Activated CD8-positive, alpha-beta T cell treated with anti-CD3 and anti-CD28 coated beads for 36 hours (primary cell): Measurements from ENCODE around the gene FILIP1L. TPM values are rescaled to one million over a fixed set of nuclear protein-coding genes. Genes with fewer than 3 reads are reported as not detected.

Experiments
- ATAC-seq: fragments of 200-7000 bp; cut with Tn5 transposase; one replicate; pipeline ENCODE4 v1.10.0; 2021; ENCODE audit warnings: mild to moderate bottlenecking, moderate library complexity
- CTCF ChIA-PET: fragments of 350-600 bp; sonication (Branson Sonifier 250); formaldehyde crosslinking; loops from one replicate; lab custom pipeline; 2021; ENCODE audit warnings: antibody characterized with exemption; lab: Charles Lee
- POLR2A ChIA-PET: fragments of 350-600 bp; sonication (Branson Sonifier 250); formaldehyde crosslinking; loops from one replicate; lab custom pipeline; 2021; ENCODE audit warnings: antibody characterized with exemption; lab: Charles Lee
- DNase-seq: peaks from one replicate; pipeline ENCODE4 v3.0.0-alpha.2; 2020
- H3K27ac Mint-ChIP-seq: one replicate; pipeline ENCODE4 v1.8.0; 2021; ENCODE audit warnings: mild to moderate bottlenecking, mixed read lengths
- H3K27me3 Mint-ChIP-seq: one replicate; pipeline ENCODE4 v1.8.0; 2021; ENCODE audit warnings: mixed read lengths
- H3K36me3 Mint-ChIP-seq: one replicate; pipeline ENCODE4 v1.8.0; 2021; ENCODE audit warnings: low read depth, mixed read lengths
- H3K4me1 Mint-ChIP-seq: one replicate; pipeline ENCODE4 v1.8.0; 2021; ENCODE audit warnings: low read depth, mixed read lengths
- H3K4me3 Mint-ChIP-seq: one replicate; pipeline ENCODE4 v1.8.0; 2021; ENCODE audit warnings: mild to moderate bottlenecking, moderate library complexity, mixed read lengths
- H3K9me3 Mint-ChIP-seq: one replicate; pipeline ENCODE4 v1.8.0; 2021; ENCODE audit warnings: mixed read lengths
- CTCF ChIP-seq: fragments of 200-600 bp; IDR thresholded peaks from one replicate; pipeline ENCODE4 v1.8.0; 2022; ENCODE audit warnings: antibody characterized with exemption, mild to moderate bottlenecking
- intact Hi-C: fragments of 100-400 bp; cut with micrococcal nuclease; formaldehyde crosslinking; loops from one replicate; pipeline ENCODE4 v1.10.0; 2022
- total RNA-seq, 2 experiments: library from RNA; stranded (reverse); gene quantifications; one replicate each; pipeline ENCODE4 v1.2.3, GENCODE V29; 2021

FILIP1L gene
- total RNA-seq, 2 experiments from 2014 or later = 0.11 to 0.13 TPM

- intact Hi-C loops = no loop called here
- peaks cover 1% of the 10 kb centered on the region for H3K9me3 Mint-ChIP-seq
- no peak overlapping the region for H3K4me3 Mint-ChIP-seq
- ATAC-seq (no peak), DNase-seq (no peak)
- H3K4me1 Mint-ChIP-seq = peaks cover 20% of the 10 kb centered on the region
- H3K27ac Mint-ChIP-seq = no peak overlapping the region
- CTCF ChIA-PET = interaction anchor here (1.0 to 1.8 kb wide), 2 partner anchors 11 to 13 kb away, joined by 3 to 5 read pairs; no protein-coding TSS in a partner anchor
- peaks cover 19% of the 10 kb centered on the region for H3K36me3 Mint-ChIP-seq
- no peak for TF ChIP-seq CTCF
- no peaks in the 10 kb centered on the region for H3K27me3 Mint-ChIP-seq
- POLR2A ChIA-PET = no interaction called here
Measured at GRCh38 chr3:99971761-99972160, 142.5 kb downstream of the FILIP1L start.

GRCh38 chr3:99970198-99970597, 144.1 kb downstream of the FILIP1L start:
- no peak for DNase-seq
- ATAC-seq = peak; percentile 56
- no peaks in the 10 kb centered on the region for H3K9me3 Mint-ChIP-seq
- no peak overlapping the region for H3K4me3 Mint-ChIP-seq
- H3K27ac Mint-ChIP-seq = no peak overlapping the region
- ChIA-PET POLR2A (no interaction called here), CTCF (no interaction called here)
- H3K27me3 Mint-ChIP-seq = no peaks in the 10 kb centered on the region
- TF ChIP-seq CTCF = no peak
- peaks cover 22% of the 10 kb centered on the region for H3K4me1 Mint-ChIP-seq
- intact Hi-C loops = no loop called here
- H3K36me3 Mint-ChIP-seq = peaks cover 15% of the 10 kb centered on the region

- peaks cover 27% of the 10 kb centered on the region for H3K4me1 Mint-ChIP-seq
- H3K36me3 Mint-ChIP-seq = peaks cover 13% of the 10 kb centered on the region
- no peak overlapping the region for H3K27ac Mint-ChIP-seq
- TF ChIP-seq CTCF = no peak
- CTCF ChIA-PET = no interaction called here
- no peaks in the 10 kb centered on the region for H3K27me3 Mint-ChIP-seq
- no peak overlapping the region for H3K4me3 Mint-ChIP-seq
- no peaks in the 10 kb centered on the region for H3K9me3 Mint-ChIP-seq
- intact Hi-C loops = no loop called here
- DNase-seq = no peak
- ATAC-seq = no peak
- POLR2A ChIA-PET = no interaction called here
Measured at GRCh38 chr3:99969136-99969535, 145.2 kb downstream of the FILIP1L start.

- intact Hi-C loops = no loop called here
- ChIA-PET CTCF (no interaction called here), POLR2A (no interaction called here)
- peaks cover 12% of the 10 kb centered on the region for H3K36me3 Mint-ChIP-seq
- ATAC-seq (no peak), DNase-seq (no peak)
- no peak for TF ChIP-seq CTCF
- H3K4me1 Mint-ChIP-seq = peaks cover 27% of the 10 kb centered on the region
- H3K27ac Mint-ChIP-seq = no peak overlapping the region
- no peaks in the 10 kb centered on the region for H3K9me3 Mint-ChIP-seq
- no peaks in the 10 kb centered on the region for H3K27me3 Mint-ChIP-seq
- no peak overlapping the region for H3K4me3 Mint-ChIP-seq
Measured at GRCh38 chr3:99967796-99968195, 146.5 kb downstream of the FILIP1L start.

- DNase-seq (no peak), ATAC-seq (no peak)
- peaks cover 30% of the 10 kb centered on the region for H3K4me1 Mint-ChIP-seq
- ChIA-PET CTCF (no interaction called here), POLR2A (interaction anchor here (1.5 kb wide), 1 partner anchor 155 kb away, joined by 3 read pairs; no protein-coding TSS in a partner anchor)
- H3K9me3 Mint-ChIP-seq = no peaks in the 10 kb centered on the region
- no peak overlapping the region for H3K27ac Mint-ChIP-seq
- H3K27me3 Mint-ChIP-seq = no peaks in the 10 kb centered on the region
- TF ChIP-seq CTCF = no peak
- peaks cover 12% of the 10 kb centered on the region for H3K36me3 Mint-ChIP-seq
- no peak overlapping the region for H3K4me3 Mint-ChIP-seq
- intact Hi-C loops = no loop called here
Measured at GRCh38 chr3:99966662-99967416, 147.5 kb downstream of the FILIP1L start.
